H1 (cell line): ENCODE results near the gene MBP. TPM values are rescaled to one million over a fixed set of nuclear protein-coding genes. Genes with fewer than 3 reads are reported as not detected.

ENCODE experiments used
- CTCF ChIA-PET: fragments of 300-600 bp; sonication (Branson Sonifier 250); formaldehyde crosslinking; loops from one replicate; lab custom pipeline; 2021; ENCODE audit not compliant: partially characterized antibody; lab: Charles Lee
- POLR2A ChIA-PET: fragments of 300-600 bp; sonication (Branson Sonifier 250); formaldehyde crosslinking; loops from one replicate; lab custom pipeline; 2021; ENCODE audit warnings: inconsistent platforms; ENCODE audit not compliant: partially characterized antibody; lab: Charles Lee
- DNase-seq, 2 experiments: peaks; one replicate each; pipeline versions ENCODE4 v3.0.0 to v3.0.0-alpha.2; 2010 to 2022; ENCODE audit warnings: low spot score in 2 of 2, low read depth in 1 of 2, mixed read lengths in 1 of 2
- FAIRE-seq: peaks from 2 replicates; lab custom pipeline; 2011; peaks lifted over from hg19 to GRCh38; lab: Jason Lieb, UNC
- H2AFZ ChIP-seq: 2 replicates; pipeline ENCODE4 v1.8.1; 2012; ENCODE audit warnings: low read length, inconsistent platforms
- H2AK5ac ChIP-seq: 2 replicates; pipeline ENCODE4 v1.6.1; 2013; ENCODE audit warnings: low read depth, low read length
- H2BK120ac ChIP-seq: replicated peaks from 2 replicates; pipeline ENCODE3; 2013; ENCODE audit warnings: low read depth, low read length, inconsistent platforms
- H2BK12ac ChIP-seq: 2 replicates; pipeline ENCODE4 v1.6.1; 2013; ENCODE audit warnings: low read depth, low read length
- H2BK15ac ChIP-seq: 2 replicates; pipeline ENCODE4 v1.6.1; 2013; ENCODE audit warnings: low read length
- H2BK20ac ChIP-seq: 2 replicates; pipeline ENCODE4 v1.6.1; 2013; ENCODE audit warnings: low read length
- H2BK5ac ChIP-seq: 2 replicates; pipeline ENCODE4 v1.6.1; 2013; ENCODE audit warnings: low read depth, low read length
- H3K14ac ChIP-seq: 2 replicates; pipeline ENCODE4 v1.6.1; 2013; ENCODE audit warnings: inconsistent platforms; ENCODE audit not compliant: insufficient read length
- H3K18ac ChIP-seq: 2 replicates; pipeline ENCODE4 v1.6.1; 2013; ENCODE audit warnings: low read length; ENCODE audit errors: extremely low read depth
- H3K23ac ChIP-seq: 2 replicates; pipeline ENCODE4 v1.6.1; 2013; ENCODE audit warnings: inconsistent platforms; ENCODE audit not compliant: insufficient read length
- H3K23me2 ChIP-seq: 2 replicates; pipeline ENCODE4 v1.6.1; 2013; ENCODE audit warnings: low read depth, low read length
- H3K27ac ChIP-seq: 2 replicates; pipeline ENCODE4 v1.6.1; 2011; ENCODE audit warnings: low read depth, low read length, inconsistent platforms
- H3K27me3 ChIP-seq, 4 experiments: replicated peaks in 1 of 4; 1 replicate in 1 of 4; 2 replicates in 3 of 4; pipeline versions ENCODE4 v1.6.1 to v1.8.1; 2011 to 2013; ENCODE audit warnings: low read length in 3 of 4, mild to moderate bottlenecking in 3 of 4, inconsistent platforms in 2 of 4, mixed read lengths in 2 of 4, moderate library complexity in 1 of 4; ENCODE audit not compliant: control insufficient read depth in 3 of 4, insufficient read depth in 3 of 4; ENCODE audit errors: extremely low read depth in 1 of 4
- H3K36me3 ChIP-seq, 4 experiments: 2 replicates each; pipeline versions ENCODE4 v1.6.1 to v1.8.1; 2011 to 2013; ENCODE audit warnings: mild to moderate bottlenecking in 4 of 4, low read length in 3 of 4, moderate library complexity in 2 of 4, control low read depth in 1 of 4, inconsistent platforms in 1 of 4; ENCODE audit not compliant: insufficient read depth in 4 of 4, control insufficient read depth in 2 of 4
- H3K4ac ChIP-seq: replicated peaks from 2 replicates; pipeline ENCODE3; 2013; ENCODE audit warnings: low read length, low read depth, mixed read lengths, inconsistent platforms; ENCODE audit not compliant: insufficient read length
- H3K4me1 ChIP-seq, 4 experiments: replicated peaks in 1 of 4; 1 replicate in 1 of 4; 2 replicates in 3 of 4; pipeline versions ENCODE4 v1.6.1 to v1.8.1; 2011 to 2013; ENCODE audit warnings: low read length in 3 of 4, inconsistent platforms in 2 of 4, mixed read lengths in 1 of 4; ENCODE audit not compliant: insufficient read depth in 4 of 4, control insufficient read depth in 3 of 4
- H3K4me2 ChIP-seq, 2 experiments: 2 replicates each; pipeline versions ENCODE4 v1.6.1 to v1.8.1; 2011 to 2013; ENCODE audit warnings: low read depth in 2 of 2, low read length in 2 of 2, control low read depth in 1 of 2, inconsistent platforms in 1 of 2, mild to moderate bottlenecking in 1 of 2; ENCODE audit not compliant: insufficient read depth in 1 of 2
- H3K4me3 ChIP-seq, 4 experiments: fragments of 200-600, 300-600 bp in 1 of 4; sonication (generic), shearing (Covaris generic), sonication (Bioruptor Twin) in 1 of 4; 2 replicates each; pipeline versions ENCODE4 v1.5.1 to v1.8.1; 2011 to 2016; ENCODE audit warnings: low read length in 4 of 4, low read depth in 3 of 4, control low read depth in 2 of 4, inconsistent platforms in 2 of 4, mild to moderate bottlenecking in 2 of 4, mixed read lengths in 1 of 4, moderate library complexity in 1 of 4; ENCODE audit not compliant: insufficient read depth in 2 of 4; ENCODE audit errors: extremely low read depth in 1 of 4
- H3K56ac ChIP-seq: replicated peaks from 2 replicates; pipeline ENCODE3; 2013; ENCODE audit warnings: low read depth, mild to moderate bottlenecking, mixed read lengths, low read length, inconsistent platforms; ENCODE audit not compliant: insufficient read length
- H3K79me1 ChIP-seq: 2 replicates; pipeline ENCODE4 v1.6.1; 2013; ENCODE audit warnings: low read depth, low read length, control low read depth
- H3K79me2 ChIP-seq, 2 experiments: 2 replicates each; pipeline versions ENCODE4 v1.6.1 to v1.8.1; 2012 to 2013; ENCODE audit warnings: low read length in 2 of 2, mild to moderate bottlenecking in 2 of 2, inconsistent platforms in 1 of 2; ENCODE audit not compliant: insufficient read depth in 2 of 2, control insufficient read depth in 1 of 2
- H3K9ac ChIP-seq, 4 experiments: replicated peaks in 1 of 4; 1 replicate in 1 of 4; 2 replicates in 3 of 4; pipeline versions ENCODE4 v1.6.1 to v1.8.1; 2011 to 2013; ENCODE audit warnings: low read depth in 3 of 4, low read length in 3 of 4, control low read depth in 2 of 4, mild to moderate bottlenecking in 2 of 4, moderate library complexity in 2 of 4, inconsistent platforms in 1 of 4; ENCODE audit errors: extremely low read depth in 1 of 4
- H3K9me3 ChIP-seq, 2 experiments: 2 replicates each; pipeline versions ENCODE4 v1.6.1 to v1.8.1; 2012 to 2013; ENCODE audit warnings: mild to moderate bottlenecking in 2 of 2, moderate library complexity in 2 of 2, control low read depth in 1 of 2, inconsistent platforms in 1 of 2, low read depth in 1 of 2, low read length in 1 of 2, mixed read lengths in 1 of 2; ENCODE audit not compliant: insufficient read depth in 2 of 2
- H4K20me1 ChIP-seq, 2 experiments: replicated peaks in 1 of 2; 2 replicates each; pipeline versions ENCODE3 to v1.8.1; 2011 to 2013; ENCODE audit warnings: inconsistent platforms in 2 of 2, low read length in 2 of 2, mild to moderate bottlenecking in 1 of 2; ENCODE audit not compliant: insufficient read depth in 2 of 2, control insufficient read depth in 1 of 2
- H4K5ac ChIP-seq: 2 replicates; pipeline ENCODE4 v1.6.1; 2013; ENCODE audit warnings: low read length, low read depth, mixed read lengths, inconsistent platforms; ENCODE audit not compliant: insufficient read length
- H4K8ac ChIP-seq: 2 replicates; pipeline ENCODE4 v1.8.0; 2013; ENCODE audit warnings: mild to moderate bottlenecking, moderate library complexity, low read length, inconsistent platforms; ENCODE audit not compliant: insufficient read depth; ENCODE audit errors: extremely low read depth
- H4K91ac ChIP-seq: replicated peaks from 2 replicates; pipeline ENCODE3; 2013; ENCODE audit warnings: low read length, mixed read lengths, inconsistent platforms; ENCODE audit not compliant: insufficient read length
- ATF2 ChIP-seq: IDR thresholded peaks from 2 replicates; pipeline ENCODE4 v1.6.1; 2012; ENCODE audit warnings: low read length, inconsistent platforms
- CREB1 ChIP-seq: IDR thresholded peaks from 2 replicates; pipeline ENCODE4 v1.6.1; 2012; ENCODE audit warnings: inconsistent platforms
- EGR1 ChIP-seq: IDR thresholded peaks from 2 replicates; pipeline ENCODE4 v1.6.1; 2011; ENCODE audit warnings: low read depth, low read length, borderline replicate concordance
- EP300 ChIP-seq, 2 experiments: IDR thresholded peaks; 1 replicate in 1 of 2; 2 replicates in 1 of 2; pipeline ENCODE4 v1.6.1; 2011 to 2012; ENCODE audit warnings: low read depth in 2 of 2, low read length in 2 of 2, mild to moderate bottlenecking in 2 of 2, borderline replicate concordance in 1 of 2, inconsistent platforms in 1 of 2, moderate library complexity in 1 of 2
- KDM4A ChIP-seq: IDR thresholded peaks from one replicate; pipeline ENCODE4 v1.7.1; 2012; ENCODE audit warnings: low read depth, mild to moderate bottlenecking, moderate library complexity, low read length, inconsistent platforms; ENCODE audit not compliant: severe bottlenecking
- RBBP5 ChIP-seq: IDR thresholded peaks from 2 replicates; pipeline ENCODE4 v1.7.1; 2012; ENCODE audit warnings: low read depth, mild to moderate bottlenecking, inconsistent platforms, low read length, moderate library complexity, borderline replicate concordance
- SIX5 ChIP-seq: IDR thresholded peaks from 2 replicates; pipeline ENCODE4 v1.6.1; 2011; ENCODE audit warnings: mild to moderate bottlenecking, low read depth, low read length
- SRF ChIP-seq: IDR thresholded peaks from 2 replicates; pipeline ENCODE4 v1.6.1; 2011; ENCODE audit warnings: mild to moderate bottlenecking, low read depth, low read length, moderate library complexity
- TAF1 ChIP-seq: IDR thresholded peaks from 2 replicates; pipeline ENCODE4 v1.6.1; 2011; ENCODE audit warnings: mild to moderate bottlenecking, low read depth, low read length
- TBP ChIP-seq: IDR thresholded peaks from 2 replicates; pipeline ENCODE4 v1.6.1; 2011; ENCODE audit warnings: low read depth, low read length, improper control_type of control experiment
- TEAD4 ChIP-seq: IDR thresholded peaks from 2 replicates; pipeline ENCODE4 v1.6.1; 2012; ENCODE audit warnings: low read depth, low read length, inconsistent platforms, mixed read lengths
- WGBS, 2 experiments: shearing (Covaris generic) in 1 of 2; methylation state at CpG; one replicate each; pipeline versions ENCODE4 v1.1.6 to v1.1.7; 2013 to 2015; ENCODE audit warnings: low lambda C conversion rate in 2 of 2, mixed read lengths in 2 of 2, inconsistent platforms in 1 of 2, low coverage in 1 of 2, missing lambda C conversion rate in 1 of 2; ENCODE audit not compliant: insufficient replicate concordance in 2 of 2, insufficient coverage in 1 of 2, insufficient read length in 1 of 2; ENCODE audit errors: extremely low coverage in 1 of 2, missing lambda C conversion rate in 1 of 2; 5-methylcytosine and 5-hydroxymethylcytosine counted together
- polyA plus RNA-seq, 7 experiments: library from polyadenylated mRNA; depleted of rRNA in 3 of 7; stranded (reverse) in 5 of 7; unstranded in 2 of 7; fragments of >200 nt in 5 of 7; fragments of 200-250 nt in 2 of 7; gene quantifications; 1 replicate in 5 of 7; 2 replicates in 1 of 7; 4 replicates in 1 of 7; pipeline versions ENCODE4 v1.2.1 to v1.2.3, GENCODE V29; 2011 to 2013; ENCODE audit warnings: missing spikeins in 2 of 7, mixed read lengths in 2 of 7
- total RNA-seq: library from RNA; stranded (reverse); fragmentation: NEBNext Ultra II Directional; extraction: Animal tissue kit (Norgen Biotek cat#: 25700); gene quantifications from 2 replicates; pipeline ENCODE4 v1.2.1, GENCODE V29; 2021
- TF ChIP-seq, protein P1 (sequence below): IDR thresholded peaks from 2 replicates; pipeline ENCODE4 v1.6.1; 2012; ENCODE audit warnings: inconsistent platforms

The MBP gene
- total and polyA plus RNA-seq, 2 of the 8 experiments (the other 6 are each of a cell fraction or from before 2014, with no cell fraction given): 7.7 to 19.2 TPM

DNA sequence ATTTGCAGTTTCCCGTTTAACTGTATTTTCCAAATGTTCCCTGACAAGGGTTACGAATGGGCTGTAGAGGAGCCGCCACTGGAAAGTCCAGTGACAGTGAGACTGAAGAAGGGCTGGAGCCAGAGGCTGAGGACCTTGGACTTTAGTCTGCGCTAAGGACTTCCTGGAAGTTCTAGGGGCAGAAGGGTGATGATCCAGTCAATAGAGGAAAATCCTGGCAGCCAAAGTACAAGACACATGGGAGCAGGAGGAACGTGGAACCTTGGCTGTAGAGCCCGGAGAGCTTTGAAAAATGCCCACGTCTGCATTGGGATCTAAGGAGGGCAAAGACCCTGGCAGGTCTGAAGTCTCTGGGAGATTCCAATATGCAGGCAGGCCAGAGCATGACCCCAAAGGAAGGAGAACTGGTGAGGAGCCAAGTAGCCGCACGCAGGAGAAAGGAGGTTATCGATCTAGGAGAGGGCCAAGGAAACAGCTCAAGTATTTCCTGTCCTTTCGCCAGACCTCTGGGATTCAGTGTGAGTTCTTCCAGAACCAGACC is 28.5 kb downstream of the MBP start:
- H2AK5ac ChIP-seq: no peak overlapping the region
- peaks cover 5 to 21% (median 10%) of the 10 kb centered on the region in 4 experiments for H3K4me1 ChIP-seq
- H4K20me1 ChIP-seq: no peaks in the 10 kb centered on the region
- FAIRE-seq (no peak), DNase-seq (no peak)
- no peaks in the 10 kb centered on the region for H3K9me3 ChIP-seq
- H2AFZ ChIP-seq: no peak overlapping the region
- no peaks in the 10 kb centered on the region for H3K23me2 ChIP-seq
- no peak overlapping the region for H3K18ac ChIP-seq
- WGBS, 2 experiments: 84% methylated on average over 11 of the region's 11 CpGs; no CpG with 5 or more reads in 1 of the 2 experiments
- H4K91ac ChIP-seq: no peak overlapping the region
- no peaks in the 10 kb centered on the region; the same call in 1 of the 2 replicates for H3K79me1 ChIP-seq
- no peak overlapping the region for H4K8ac ChIP-seq
- no peaks in the 10 kb centered on the region for H3K36me3 ChIP-seq
- H3K23ac ChIP-seq: no peak overlapping the region
- H3K4ac ChIP-seq: no peak overlapping the region
- CTCF ChIA-PET: interaction anchor here (0.5 kb wide), 1 partner anchor 1274 kb away, joined by 3 read pairs; no protein-coding TSS in a partner anchor
- no peak overlapping the region for H4K5ac ChIP-seq
- no peaks in the 10 kb centered on the region for H3K79me2 ChIP-seq
- POLR2A ChIA-PET: no interaction called here
- no peak overlapping the region for H2BK20ac ChIP-seq
- H2BK120ac ChIP-seq: no peak overlapping the region
- H2BK5ac ChIP-seq: no peak overlapping the region
- no peak overlapping the region for H2BK12ac ChIP-seq
- H3K27ac ChIP-seq: no peak overlapping the region
- no peak overlapping the region for H2BK15ac ChIP-seq
- no peak overlapping the region for H3K9ac ChIP-seq
- H3K4me2 ChIP-seq: no peak overlapping the region
- H3K4me3 ChIP-seq: no peak overlapping the region
- no peak overlapping the region for H3K14ac ChIP-seq
- no peak overlapping the region for H3K56ac ChIP-seq
- no peaks in the 10 kb centered on the region for H3K27me3 ChIP-seq
- TF ChIP-seq TEAD4 (no peak), SRF (no peak), RBBP5 (no peak), TAF1 (no peak), ATF2 (no peak), TBP (no peak), EP300 (IDR thresholded peaks at IDR 0.05; ENCODE audit: borderline replicate concordance in 1 of 2, low read depth in 2 of 2, low read length in 2 of 2) (no peak), SIX5 (no peak), EGR1 (no peak), CREB1 (no peak), KDM4A (no peak)
- TF ChIP-seq, protein P1, sequence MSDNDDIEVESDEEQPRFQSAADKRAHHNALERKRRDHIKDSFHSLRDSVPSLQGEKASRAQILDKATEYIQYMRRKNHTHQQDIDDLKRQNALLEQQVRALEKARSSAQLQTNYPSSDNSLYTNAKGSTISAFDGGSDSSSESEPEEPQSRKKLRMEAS: no peak
